ENCODE measurements around the gene TRIM24. TPM values are rescaled to one million over a fixed set of nuclear protein-coding genes. Genes with fewer than 3 reads are reported as not detected.

The TRIM24 gene
- total and polyA plus RNA-seq, 2 of the 13 experiments (the other 11 are each of a cell fraction or from before 2014, with no cell fraction given), result 100 to 106 TPM

- TF ChIP-seq ZNF687 (CRISPR knock-in tag; IDR thresholded peaks at IDR 0.05) (peak; percentile 37), ZFP91 (CRISPR knock-in tag; IDR thresholded peaks at IDR 0.05; ENCODE audit: borderline replicate concordance) (0 out of 2 replicates have a peak, but pooled peaks have one; percentile 19)
Observed at GRCh38 chr7:138536833-138537232, 76.8 kb downstream of the TRIM24 start (continued).

- FAIRE-seq (no peak), ATAC-seq (no peak), DNase-seq (ENCODE audit: low spot score) (no peak)
- H2AFZ ChIP-seq (ENCODE audit: low read length), result no peak overlapping the region
- H3K9ac ChIP-seq (ENCODE audit: insufficient read depth, low read depth, low read length), result no peak overlapping the region
- ChIA-PET CTCF (ENCODE audit: low intra/inter-chr PET ratio, low total read pairs) (no interaction called here), POLR2A (no interaction called here)
- no peaks in the 10 kb centered on the region for H3K4me1 ChIP-seq (ENCODE audit: insufficient read depth, low read length)
- no peak overlapping the region for H3K4me3 ChIP-seq (replicated peaks in 1 of 3; ENCODE audit: insufficient read depth in 1 of 3, low read depth in 2 of 3, low read length in 3 of 3)
- TF ChIP-seq RBM22 (optimal IDR thresholded peaks at IDR 0.05; ENCODE audit: low read length) (peak; percentile 96), MXI1 (IDR thresholded peaks at IDR 0.05; ENCODE audit: borderline replicate concordance, low read depth, low read length) (no peak)
- peaks cover 31% of the 10 kb centered on the region for H3K79me2 ChIP-seq (ENCODE audit: insufficient read depth, low read length)
- H3K27ac ChIP-seq (ENCODE audit: extremely low read length, insufficient read depth, low read length), result no peak overlapping the region
- no peak overlapping the region for H3K4me2 ChIP-seq (ENCODE audit: low read depth, low read length)
- no peaks in the 10 kb centered on the region for H3K9me3 ChIP-seq (ENCODE audit: low read length)
- in situ Hi-C loops (cut with HindIII; ENCODE audit: extremely low pct_ligation_motif_present, low pct_unique_long_range_greater_than_20kb), result no loop called here
- BruUV-seq (replicated peaks), result no TSS peak
- no peaks in the 10 kb centered on the region for H3K27me3 ChIP-seq (ENCODE audit: control insufficient read depth in 1 of 2, insufficient read depth in 2 of 2, low read length in 2 of 2)
- intact Hi-C loops (cut with micrococcal nuclease; ENCODE audit: unreplicated experiment), result no loop called here
- H3K36me3 ChIP-seq (replicated peaks in 1 of 2; ENCODE audit: control insufficient read depth in 1 of 2, insufficient read depth in 2 of 2, low read length in 2 of 2), result peaks cover 11 to 70% of the 10 kb centered on the region in 2 experiments
- WGBS (ENCODE audit: low lambda C conversion rate), result 92% methylated on average over 2 of the region's 2 CpGs
- peaks cover 12% of the 10 kb centered on the region; the same call in 1 of the 2 replicates for H4K20me1 ChIP-seq (ENCODE audit: insufficient read depth, low read length)
Observed at GRCh38 chr7:138538518-138538917, 78.5 kb downstream of the TRIM24 start.
